IMR-90 (cell line): ENCODE results near the gene HIF1AN. TPM values are rescaled to one million over a fixed set of nuclear protein-coding genes. Genes with fewer than 3 reads are reported as not detected.

Source experiments
- ATAC-seq: fragments of 200-7000 bp; cut with Tn5 transposase; 2 replicates; pipeline ENCODE4 v1.9.1; 2020; ENCODE audit warnings: low read depth, mild to moderate bottlenecking, moderate library complexity
- BruUV-seq: library from RNA; stranded (reverse); fragments of 400-500 nt; replicated peaks from 2 replicates; lab custom pipeline; 2021; lab: Mats Ljungman, UMichigan
- CTCF ChIA-PET: fragments of 300-600 bp; formaldehyde crosslinking; extraction: SDS; loops from one replicate; lab custom pipeline; 2021; ENCODE audit warnings: antibody characterized with exemption; lab: Yijun Ruan, JAX
- POLR2A ChIA-PET: fragments of 300-600 bp; sonication (Branson Sonifier 250); formaldehyde crosslinking; loops from one replicate; lab custom pipeline; 2022; ENCODE audit warnings: antibody characterized with exemption; ENCODE audit not compliant: unreplicated experiment; lab: Charles Lee
- DNase-seq: peaks from one replicate; pipeline ENCODE4 v3.0.0; 2013
- H2AFZ ChIP-seq: replicated peaks from 2 replicates; pipeline ENCODE3; 2013; ENCODE audit warnings: low read length, mild to moderate bottlenecking; ENCODE audit not compliant: poor library complexity
- H2AK5ac ChIP-seq: 2 replicates; pipeline ENCODE4 v1.6.1; 2013; ENCODE audit warnings: low read depth, low read length, inconsistent platforms
- H2AK9ac ChIP-seq: replicated peaks from 2 replicates; pipeline ENCODE3; 2013; ENCODE audit warnings: mild to moderate bottlenecking, low read depth, low read length, moderate library complexity; ENCODE audit not compliant: poor library complexity
- H2BK120ac ChIP-seq: 2 replicates; pipeline ENCODE4 v1.6.1; 2013; ENCODE audit warnings: low read depth, low read length, inconsistent platforms
- H2BK15ac ChIP-seq: 3 replicates; pipeline ENCODE4 v1.6.1; 2013; ENCODE audit warnings: low read depth, low read length, inconsistent platforms
- H2BK20ac ChIP-seq: 2 replicates; pipeline ENCODE4 v1.6.1; 2013; ENCODE audit warnings: low read depth, mild to moderate bottlenecking, inconsistent platforms, low read length, moderate library complexity
- H2BK5ac ChIP-seq: 2 replicates; pipeline ENCODE4 v1.6.1; 2013; ENCODE audit warnings: mild to moderate bottlenecking, low read depth, low read length, inconsistent platforms; ENCODE audit not compliant: poor library complexity, severe bottlenecking
- H3K14ac ChIP-seq: replicated peaks from 2 replicates; pipeline ENCODE4 v1.6.1; 2013; ENCODE audit warnings: low read depth, low read length, inconsistent platforms
- H3K18ac ChIP-seq: 2 replicates; pipeline ENCODE4 v1.6.1; 2013; ENCODE audit warnings: low read depth, low read length, control low read depth
- H3K23ac ChIP-seq: 2 replicates; pipeline ENCODE4 v1.6.1; 2013; ENCODE audit warnings: low read depth, low read length, inconsistent platforms
- H3K27ac ChIP-seq: 2 replicates; pipeline ENCODE4 v1.5.1; 2013; ENCODE audit warnings: mild to moderate bottlenecking, control low read depth, low read length; ENCODE audit not compliant: insufficient read depth
- H3K27me3 ChIP-seq: 2 replicates; pipeline ENCODE4 v1.6.1; 2013; ENCODE audit warnings: low read length; ENCODE audit not compliant: control insufficient read depth, insufficient read depth
- H3K36me3 ChIP-seq: 2 replicates; pipeline ENCODE4 v1.6.1; 2013; ENCODE audit warnings: low read length, mixed read lengths; ENCODE audit not compliant: control insufficient read depth, insufficient read depth
- H3K4ac ChIP-seq: 2 replicates; pipeline ENCODE4 v1.6.1; 2013; ENCODE audit warnings: low read depth, low read length, inconsistent platforms
- H3K4me1 ChIP-seq: 2 replicates; pipeline ENCODE4 v1.6.1; 2013; ENCODE audit warnings: low read length, mixed read lengths; ENCODE audit not compliant: control insufficient read depth, insufficient read depth
- H3K4me2 ChIP-seq: 2 replicates; pipeline ENCODE4 v1.6.1; 2013; ENCODE audit warnings: low read depth, mild to moderate bottlenecking, control low read depth, low read length, moderate library complexity
- H3K4me3 ChIP-seq: 2 replicates; pipeline ENCODE4 v1.5.1; 2013; ENCODE audit warnings: low read depth, mild to moderate bottlenecking, control low read depth, low read length, moderate library complexity; ENCODE audit not compliant: insufficient read depth
- H3K56ac ChIP-seq: 2 replicates; pipeline ENCODE4 v1.6.1; 2013; ENCODE audit warnings: low read length, inconsistent platforms; ENCODE audit not compliant: insufficient read depth; ENCODE audit errors: extremely low read depth
- H3K79me1 ChIP-seq, 2 experiments: 2 replicates each; pipeline ENCODE4 v1.6.1; 2013; ENCODE audit warnings: low read length in 2 of 2, inconsistent platforms in 1 of 2, low read depth in 1 of 2
- H3K9ac ChIP-seq: 2 replicates; pipeline ENCODE4 v1.6.1; 2013; ENCODE audit warnings: low read depth, low read length, control low read depth
- H3K9me1 ChIP-seq: 2 replicates; pipeline ENCODE4 v1.6.1; 2013; ENCODE audit warnings: low read length, inconsistent platforms; ENCODE audit not compliant: insufficient read depth
- H3K9me3 ChIP-seq: 2 replicates; pipeline ENCODE4 v1.6.1; 2013; ENCODE audit warnings: low read length; ENCODE audit not compliant: control insufficient read depth, insufficient read depth
- H4K20me1 ChIP-seq: 2 replicates; pipeline ENCODE4 v1.6.1; 2013; ENCODE audit warnings: low read length, inconsistent platforms; ENCODE audit not compliant: insufficient read depth
- H4K5ac ChIP-seq: 2 replicates; pipeline ENCODE4 v1.6.1; 2013; ENCODE audit warnings: mild to moderate bottlenecking, low read depth, low read length, control low read depth
- H4K8ac ChIP-seq, 2 experiments: 2 replicates each; pipeline ENCODE4 v1.6.1; 2013; ENCODE audit warnings: low read depth in 2 of 2, low read length in 2 of 2, control low read depth in 1 of 2, inconsistent platforms in 1 of 2
- H4K91ac ChIP-seq: 2 replicates; pipeline ENCODE4 v1.6.1; 2013; ENCODE audit warnings: low read depth, low read length, inconsistent platforms; ENCODE audit not compliant: insufficient read depth
- CEBPB ChIP-seq: IDR thresholded peaks from 2 replicates; pipeline ENCODE4 v1.6.1; 2012; ENCODE audit warnings: low read depth, low read length, improper control_type of control experiment
- CTCF ChIP-seq: conservative IDR thresholded peaks from 2 replicates; pipeline ENCODE4 v1.5.1; 2012; ENCODE audit warnings: mild to moderate bottlenecking, low read depth, low read length, improper control_type of control experiment
- MAZ ChIP-seq: IDR thresholded peaks from 2 replicates; pipeline ENCODE4 v1.6.1; 2012; ENCODE audit warnings: low read depth, mild to moderate bottlenecking, low read length, improper control_type of control experiment, moderate library complexity, borderline replicate concordance
- NFE2L2 ChIP-seq: fragments of 150-350 bp; IDR thresholded peaks from 2 replicates; pipeline ENCODE4 v1.6.1; 2016; ENCODE audit warnings: low read depth, mild to moderate bottlenecking, low read length
- WGBS, 2 experiments: methylation state at CpG; one replicate each; pipeline versions ENCODE4 v1.1.5 to v1.1.7; 2013; ENCODE audit warnings: missing lambda C conversion rate in 2 of 2; ENCODE audit not compliant: insufficient read length in 1 of 2; ENCODE audit errors: extremely low coverage in 2 of 2; 5-methylcytosine and 5-hydroxymethylcytosine counted together
- dilution Hi-C: fragments of 300-500 bp; cut with HindIII; formaldehyde crosslinking; loops from one replicate; pipeline ENCODE4 v1.14.3; 2018; ENCODE audit warnings: low sequenced_read_pairs; ENCODE audit not compliant: unreplicated experiment
- in situ Hi-C: fragments of 300-500 bp; cut with MboI; formaldehyde crosslinking; loops from 3 replicates; pipeline ENCODE4 v1.14.3; 2019; ENCODE audit warnings: low sequenced_read_pairs, inconsistent platforms, mixed read lengths
- intact Hi-C: fragments of 100-400 bp; cut with micrococcal nuclease; formaldehyde crosslinking; loops from 2 replicates; pipeline ENCODE4 v1.10.0; 2022
- polyA plus RNA-seq, 3 experiments: library from polyadenylated mRNA; depleted of rRNA; stranded (reverse); fragments of >200 nt; gene quantifications; 2 replicates each; pipeline ENCODE4 v1.2.3, GENCODE V29; 2012; ENCODE audit warnings: low replicate concordance in 1 of 3
- total RNA-seq: library from RNA; depleted of rRNA; stranded (reverse); fragments of >200 nt; gene quantifications from 2 replicates; pipeline ENCODE4 v1.2.3, GENCODE V29; 2012

HIF1AN gene
- total and polyA plus RNA-seq, 2 of the 4 experiments (the other 2 are of a cell fraction): 10.2 to 10.3 TPM

GRCh38 chr10:100586959-100587358, 51.2 kb downstream of the HIF1AN start:
- ChIA-PET POLR2A (no interaction called here), CTCF (no interaction called here)
- H2AK5ac ChIP-seq: no peak overlapping the region
- WGBS, 2 experiments: no CpG with 5 or more reads among the region's 1 CpG
- no peak overlapping the region for H3K9ac ChIP-seq
- no peak for ATAC-seq
- H3K27me3 ChIP-seq: peaks cover 5% of the 10 kb centered on the region
- H3K79me1 ChIP-seq: no peaks in the 10 kb centered on the region
- H3K4me2 ChIP-seq: no peak overlapping the region
- H3K14ac ChIP-seq: no peak overlapping the region
- H3K4ac ChIP-seq: no peak overlapping the region
- H2BK5ac ChIP-seq: no peak overlapping the region
- no TSS peak for BruUV-seq
- in situ Hi-C loops (no loop called here), dilution Hi-C loops (no loop called here), intact Hi-C loops (no loop called here)
- H3K18ac ChIP-seq: no peak overlapping the region
- H2AK9ac ChIP-seq: no peak overlapping the region
- H3K9me3 ChIP-seq: no peaks in the 10 kb centered on the region
- H3K4me1 ChIP-seq: no peaks in the 10 kb centered on the region
- H4K91ac ChIP-seq: no peak overlapping the region
- H3K27ac ChIP-seq: no peak overlapping the region
- no peak overlapping the region for H2BK120ac ChIP-seq
- H2BK15ac ChIP-seq: no peak overlapping the region
- DNase-seq: no peak
- no peak overlapping the region for H3K4me3 ChIP-seq
- H3K9me1 ChIP-seq: no peaks in the 10 kb centered on the region
- no peak overlapping the region for H2AFZ ChIP-seq
- H3K23ac ChIP-seq: no peak overlapping the region
- no peak overlapping the region for H3K56ac ChIP-seq
- no peak overlapping the region for H4K8ac ChIP-seq
- H3K36me3 ChIP-seq: no peaks in the 10 kb centered on the region
- no peak overlapping the region for H4K5ac ChIP-seq
- no peaks in the 10 kb centered on the region for H4K20me1 ChIP-seq
- H2BK20ac ChIP-seq: no peak overlapping the region
- TF ChIP-seq MAZ: no peak
- no peak for TF ChIP-seq CEBPB
- no peak for TF ChIP-seq NFE2L2
- TF ChIP-seq CTCF: no peak
